NCI-H510A (cell line): ENCODE measurements around the gene SEZ6L2.
"Not testable (repeated sequence)": the region's sequence is repeated elsewhere in the genome, so short reads cannot be mapped to it uniquely, and the experiment has no call there.

ENCODE experiments used
- DNase-seq: peaks from one replicate; lab custom pipeline; 2025; lab: John Stamatoyannopoulos, UW

The SEZ6L2 gene

DNA sequence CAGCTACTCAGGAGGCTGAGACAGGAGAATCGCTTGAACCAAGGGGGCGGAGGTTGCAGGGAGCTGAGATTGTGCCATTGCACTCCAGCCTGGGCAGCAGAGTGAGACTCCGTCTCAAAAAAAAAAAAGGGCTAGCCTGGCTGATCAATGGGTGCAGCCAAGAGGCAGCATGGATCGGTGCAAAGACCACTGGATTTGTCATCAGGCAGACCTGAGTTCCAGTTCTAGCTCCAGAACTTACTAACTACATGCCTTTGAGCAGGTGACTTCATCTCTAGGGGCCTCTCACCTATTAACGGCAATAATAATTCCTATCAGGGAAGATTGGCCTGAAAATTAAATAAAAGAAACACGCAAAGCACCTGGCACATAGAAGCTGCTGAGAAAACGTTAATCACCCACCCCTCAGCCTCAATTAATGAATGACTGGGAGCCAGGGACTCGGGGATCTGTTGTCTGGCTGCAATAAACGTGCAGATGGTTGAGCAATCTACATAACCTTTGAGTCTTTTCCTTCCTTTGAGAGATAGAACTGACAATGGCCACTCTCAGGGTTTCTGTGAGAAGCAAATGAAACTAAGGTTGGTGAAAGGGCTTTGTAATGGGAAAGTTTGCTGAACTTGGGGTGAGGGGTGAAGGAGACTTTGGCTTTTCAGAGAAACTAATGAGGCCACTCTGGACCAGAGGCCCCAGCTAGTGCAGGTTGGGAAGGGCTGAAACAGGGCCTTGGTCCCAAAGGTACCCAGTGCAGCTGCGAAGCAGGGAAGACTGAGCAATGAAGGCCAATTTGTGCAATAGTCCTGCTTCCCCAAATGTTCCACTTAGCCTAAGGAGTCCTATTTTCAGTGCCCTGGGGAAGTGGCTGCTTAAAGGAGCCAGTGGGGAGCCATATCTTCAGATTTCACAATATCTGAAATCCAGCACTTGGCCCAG is 7.6 kb downstream of the SEZ6L2 start:
- DNase-seq: no peak

DNA sequence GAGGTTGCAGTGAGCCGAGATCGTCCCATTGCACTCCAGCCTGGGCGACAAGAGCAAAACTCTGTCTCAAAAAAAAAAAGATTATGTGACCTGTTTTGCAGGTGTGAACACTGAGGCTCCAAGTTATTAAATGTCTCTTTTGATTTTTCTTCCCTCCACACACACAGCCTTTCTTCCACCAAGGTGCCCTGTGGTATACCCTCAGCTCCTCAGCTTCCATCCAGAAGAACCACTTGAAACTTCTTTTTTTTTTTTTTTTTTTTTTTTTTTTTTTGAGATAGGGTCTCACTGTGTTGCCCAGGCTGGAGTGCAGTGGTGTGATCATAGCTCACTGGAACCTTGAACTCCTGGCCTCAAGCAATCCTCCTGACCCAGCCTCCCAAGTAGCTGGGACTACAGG is 10.0 kb downstream of the SEZ6L2 start:
- not testable (repeated sequence) for DNase-seq

GRCh38 chr16:29883987-29884386 is 15.4 kb downstream of the SEZ6L2 start:
- DNase-seq: no peak

- DNase-seq: no peak
Measured at GRCh38 chr16:29881050-29881449, 18.3 kb downstream of the SEZ6L2 start.

- no peak for DNase-seq
Measured at GRCh38 chr16:29878172-29878571, 21.2 kb downstream of the SEZ6L2 start.

DNA sequence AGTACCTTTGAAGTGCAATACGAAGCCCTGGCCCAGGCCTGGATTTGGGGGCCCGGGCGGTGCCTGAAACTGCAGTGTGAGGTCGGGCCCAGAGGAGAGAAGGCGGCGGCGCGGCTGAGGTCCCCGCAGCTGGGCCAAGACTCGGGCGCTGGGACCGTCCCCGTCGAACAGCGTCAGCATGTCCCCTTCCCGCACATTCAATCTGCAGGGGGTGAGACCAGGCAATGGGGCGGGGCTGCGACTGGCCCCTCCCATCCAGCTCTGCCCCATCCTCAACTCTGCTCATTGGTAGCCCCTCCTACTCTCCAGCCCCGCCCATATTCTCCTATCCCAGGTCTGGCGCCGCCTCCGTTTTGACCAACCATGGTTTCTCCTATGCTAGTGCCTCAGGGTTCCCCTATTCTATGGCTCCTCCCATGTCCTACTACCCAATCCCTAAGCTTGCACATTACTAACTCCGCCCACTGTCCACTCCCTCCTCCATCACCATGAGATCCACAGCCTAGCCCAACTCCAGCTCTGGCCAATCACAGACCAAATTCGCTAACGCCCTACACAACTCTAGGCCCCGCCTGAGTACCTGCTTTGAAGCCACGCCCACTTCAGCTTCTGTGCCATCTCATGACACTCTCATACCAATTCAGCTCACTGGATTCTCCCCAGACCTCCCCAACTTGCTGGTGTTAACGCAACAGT is 21.9 kb downstream of the SEZ6L2 start:
- no peak for DNase-seq

- no peak for DNase-seq
Measured at GRCh38 chr16:29876594-29877249, 22.6 kb downstream of the SEZ6L2 start.

GRCh38 chr16:29876217-29876593 is 23.1 kb downstream of the SEZ6L2 start:
- DNase-seq: no peak

DNA sequence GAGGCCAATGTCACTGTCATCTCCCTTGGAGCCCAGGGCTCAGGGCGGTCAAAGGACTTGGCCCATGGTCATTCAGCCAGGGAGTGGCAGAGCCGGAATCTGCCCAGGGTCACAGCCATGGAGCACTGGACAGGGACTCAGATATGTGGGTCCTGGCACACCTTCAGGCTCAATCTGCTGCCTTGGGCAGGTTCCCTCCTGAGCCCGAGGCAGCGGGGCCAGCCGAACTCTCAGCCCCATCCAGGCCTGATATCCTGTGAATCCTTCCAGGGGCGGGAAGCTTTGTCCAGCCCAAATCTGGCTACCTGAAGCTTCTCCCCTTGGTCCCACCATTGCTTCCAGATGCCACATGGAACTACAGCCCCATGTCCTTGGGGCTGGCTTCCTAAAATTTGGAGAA is 24.1 kb downstream of the SEZ6L2 start:
- no peak for DNase-seq

DNA sequence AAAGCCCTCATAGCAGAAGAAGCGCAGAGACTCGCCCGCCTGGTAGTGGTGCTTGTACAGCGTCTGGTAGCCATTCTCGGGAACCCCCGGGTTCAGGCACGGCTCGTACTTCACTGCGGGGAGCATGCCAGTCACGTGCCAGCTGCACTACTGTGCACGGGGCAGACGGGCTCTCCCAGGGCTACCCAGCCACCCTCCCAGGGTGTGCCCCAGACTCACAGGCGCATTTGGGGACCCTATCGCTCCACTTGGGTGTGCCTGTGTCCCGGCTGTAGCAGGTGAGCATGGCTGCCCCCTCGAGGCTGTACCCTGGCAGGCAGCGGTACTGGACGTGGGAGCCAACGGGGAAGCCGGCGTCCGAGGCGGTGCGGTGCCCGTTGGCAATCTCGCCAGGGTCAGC is 26.0 kb downstream of the SEZ6L2 start:
- no peak for DNase-seq

GRCh38 chr16:29871822-29872546 is 27.4 kb downstream of the SEZ6L2 start:
- DNase-seq: no peak

DNA sequence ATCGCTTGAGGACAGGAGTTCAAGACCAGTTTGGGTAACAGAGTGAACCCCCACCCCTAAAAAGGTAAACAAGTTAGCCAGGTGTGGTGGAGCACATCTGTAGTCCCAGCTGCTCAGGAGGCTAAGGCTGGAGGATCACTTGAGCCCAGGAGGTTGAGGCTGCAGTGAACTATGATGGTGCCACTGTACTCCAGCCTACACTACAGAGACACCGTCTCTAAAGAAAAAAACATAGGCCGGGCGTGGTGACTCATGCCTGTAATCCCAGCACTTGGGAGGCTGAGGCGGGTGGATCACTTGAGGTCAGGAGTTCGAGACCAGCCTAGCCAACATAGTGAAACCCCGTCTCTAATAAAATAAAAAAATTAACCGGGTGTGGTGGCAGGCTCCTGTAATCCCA is 30.3 kb downstream of the SEZ6L2 start:
- not testable (repeated sequence) for DNase-seq

DNA sequence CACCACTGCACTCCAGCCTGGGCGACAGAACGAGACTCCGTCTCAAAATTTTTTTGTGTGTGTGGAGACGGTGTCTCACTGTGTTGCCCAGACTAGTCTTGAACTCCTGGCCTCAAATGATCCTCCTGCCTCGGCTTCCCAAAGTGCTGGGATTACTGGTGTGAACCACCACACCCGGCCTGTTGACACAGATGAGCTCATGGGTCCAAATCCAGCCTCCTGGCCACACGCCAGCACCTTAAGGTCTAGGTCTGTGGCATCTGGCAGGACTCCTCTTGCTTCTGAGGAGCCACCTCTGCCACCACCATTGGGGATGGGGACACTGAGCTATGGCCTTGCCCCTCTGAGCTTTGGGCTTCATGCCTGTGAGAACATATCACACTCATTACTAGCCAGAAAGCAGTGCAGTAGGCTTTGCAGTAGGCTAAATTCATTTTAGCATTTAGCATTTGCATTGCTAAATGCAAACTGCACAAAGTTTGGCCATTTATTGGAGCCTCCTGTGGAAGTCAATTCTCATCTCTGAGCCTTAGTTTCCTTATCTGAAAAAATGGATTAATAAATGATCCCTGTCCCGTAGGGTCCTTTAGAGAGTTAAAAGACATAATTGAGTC is 30.8 kb downstream of the SEZ6L2 start:
- DNase-seq: no peak

DNA sequence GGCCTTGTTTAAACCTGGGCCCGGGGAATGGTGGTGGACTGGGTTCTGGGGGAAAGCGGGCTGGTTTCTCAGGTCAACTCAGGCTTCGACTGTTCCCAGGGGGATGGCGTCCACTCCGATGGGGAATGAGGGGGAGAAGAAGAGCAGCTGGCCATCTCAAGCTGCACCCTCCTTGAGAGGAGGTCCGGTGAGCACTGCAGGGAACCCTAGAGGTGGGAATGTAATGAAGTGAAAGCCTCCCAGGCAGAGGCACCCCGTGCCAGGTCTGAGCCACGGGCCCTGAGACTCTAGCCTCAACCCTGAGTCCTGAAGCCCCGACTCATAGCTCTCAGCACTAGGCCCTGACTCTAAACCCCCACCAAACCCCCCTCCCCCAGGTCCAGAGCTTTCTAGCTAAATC is 35.1 kb downstream of the SEZ6L2 start:
- no peak for DNase-seq

GRCh38 chr16:29863669-29863984 is 35.7 kb downstream of the SEZ6L2 start:
- DNase-seq: no peak

GRCh38 chr16:29862884-29863668 is 36.3 kb downstream of the SEZ6L2 start, which contains the start of gene CDIPT:
CDIPT (minus strand) TSS chr16:29863226; CDS start chr16:29862857, 369 bp downstream.
- peak; percentile 98 for DNase-seq

DNA sequence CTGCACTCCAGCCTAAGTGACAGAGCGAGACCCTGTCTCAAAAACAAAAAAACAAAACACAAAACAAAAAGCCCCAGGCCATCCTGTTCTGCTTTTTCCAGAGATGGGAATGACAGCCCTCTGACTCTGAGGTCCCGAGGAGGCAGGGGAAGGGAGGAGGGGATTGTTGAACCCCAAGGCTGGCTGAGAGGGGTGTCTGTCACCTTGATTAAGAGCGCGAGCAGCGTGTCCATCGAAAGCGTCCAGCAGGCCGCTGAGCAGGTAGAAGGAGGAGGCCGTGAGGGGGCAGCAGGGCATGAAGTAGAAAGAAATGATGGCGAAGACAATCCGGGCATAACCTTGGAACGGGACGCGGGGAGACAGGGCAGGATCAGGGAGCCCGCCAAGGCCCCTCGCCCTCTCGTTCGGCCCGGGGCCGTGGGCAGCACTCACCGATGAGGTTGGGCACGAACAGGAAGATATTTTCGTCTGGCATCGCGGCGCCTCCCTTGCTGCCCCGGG is 36.9 kb downstream of the SEZ6L2 start:
- DNase-seq: peak; percentile 26

DNA sequence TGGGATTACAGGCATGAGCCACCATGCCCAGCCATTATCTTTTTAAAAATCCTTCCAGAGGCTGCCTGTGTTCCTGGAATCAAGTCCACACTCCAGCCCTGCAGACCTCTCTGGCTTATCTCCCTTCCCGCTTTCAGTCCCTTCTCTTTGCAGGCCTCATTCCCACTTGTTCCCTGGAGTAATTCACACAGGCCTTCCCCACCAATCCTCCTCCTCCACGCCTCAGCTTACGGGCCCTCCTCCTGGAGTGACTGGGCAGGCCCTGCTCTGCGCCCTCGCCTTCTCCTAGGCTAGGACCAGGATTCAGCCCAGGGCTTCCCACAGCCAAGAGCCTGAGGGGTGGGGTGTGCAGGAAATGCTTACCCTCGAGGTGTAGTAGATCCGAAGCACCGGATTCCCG is 39.1 kb downstream of the SEZ6L2 start:
- no peak for DNase-seq

- no peak for DNase-seq
Measured at GRCh38 chr16:29858974-29859373, 40.4 kb downstream of the SEZ6L2 start.

DNA sequence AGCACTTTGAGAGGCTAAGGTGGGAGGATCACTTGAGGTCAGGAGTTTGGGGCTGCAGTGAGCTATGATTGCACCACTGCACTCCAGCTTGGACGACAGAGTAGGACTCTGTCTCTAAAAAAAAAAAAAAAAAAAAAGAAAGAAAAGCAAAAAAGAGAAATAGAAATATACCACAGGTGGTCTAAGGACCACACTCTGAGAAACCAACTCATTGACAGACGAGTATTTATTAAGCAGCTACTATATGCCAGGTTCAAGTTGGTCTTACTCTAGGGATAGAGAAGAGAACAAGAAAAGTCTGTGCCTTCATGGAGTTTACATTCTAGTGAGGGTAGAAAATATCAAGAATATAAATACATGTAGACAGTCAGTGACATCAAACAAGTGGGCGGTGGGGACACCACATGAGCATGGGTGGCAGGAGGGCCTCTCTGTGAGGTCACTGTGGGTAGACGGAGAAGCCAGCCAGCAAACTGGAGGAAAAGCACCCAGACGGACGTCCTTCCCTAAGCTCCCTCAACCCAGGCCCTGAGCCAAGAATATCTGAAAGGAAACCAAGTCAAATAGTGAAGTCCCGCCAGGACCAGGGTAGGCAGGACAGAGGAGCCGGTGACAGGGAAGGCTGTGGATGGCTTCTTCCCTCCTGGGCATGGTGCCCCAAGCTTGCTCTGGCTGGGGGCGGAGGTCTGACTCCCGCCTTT is 41.1 kb downstream of the SEZ6L2 start:
- no peak for DNase-seq
